ENCODE results near the gene TNF.
A peak's percentile ranks its signal among the peaks of the same experiment; 100 is the strongest.

Gene TNF

DNA sequence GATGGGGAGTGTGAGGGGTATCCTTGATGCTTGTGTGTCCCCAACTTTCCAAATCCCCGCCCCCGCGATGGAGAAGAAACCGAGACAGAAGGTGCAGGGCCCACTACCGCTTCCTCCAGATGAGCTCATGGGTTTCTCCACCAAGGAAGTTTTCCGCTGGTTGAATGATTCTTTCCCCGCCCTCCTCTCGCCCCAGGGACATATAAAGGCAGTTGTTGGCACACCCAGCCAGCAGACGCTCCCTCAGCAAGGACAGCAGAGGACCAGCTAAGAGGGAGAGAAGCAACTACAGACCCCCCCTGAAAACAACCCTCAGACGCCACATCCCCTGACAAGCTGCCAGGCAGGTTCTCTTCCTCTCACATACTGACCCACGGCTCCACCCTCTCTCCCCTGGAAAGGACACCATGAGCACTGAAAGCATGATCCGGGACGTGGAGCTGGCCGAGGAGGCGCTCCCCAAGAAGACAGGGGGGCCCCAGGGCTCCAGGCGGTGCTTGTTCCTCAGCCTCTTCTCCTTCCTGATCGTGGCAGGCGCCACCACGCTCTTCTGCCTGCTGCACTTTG lies at the start of gene TNF:
Gene TNF (plus strand): TSS at position 231 of the 567 bp plus-strand sequence. CDS start 177 bp downstream, at position 408.
- no peak for TF ChIP-seq GATA1 (IDR thresholded peaks at IDR 0.05; ENCODE audit: low read depth, low read length)
- TF ChIP-seq POLR2A (IDR thresholded peaks at IDR 0.05; ENCODE audit: low read length), result peak; percentile 40
- no peak for DNase-seq

- DNase-seq, result peak; percentile 17 to 53
- TF ChIP-seq GATA1 (IDR thresholded peaks at IDR 0.05; ENCODE audit: low read depth, low read length), result no peak
- no peak for TF ChIP-seq POLR2A (IDR thresholded peaks at IDR 0.05; ENCODE audit: low read length)
These were observed 49.3 kb upstream of the TNF start for GRCh38 chr6:31525932-31526591.

GRCh38 chr6:31528307-31528777 lies 47.0 kb upstream of the TNF start:
- no peak for DNase-seq
- no peak for TF ChIP-seq GATA1 (IDR thresholded peaks at IDR 0.05; ENCODE audit: low read depth, low read length)
- TF ChIP-seq POLR2A (IDR thresholded peaks at IDR 0.05; ENCODE audit: low read length), result no peak

DNA sequence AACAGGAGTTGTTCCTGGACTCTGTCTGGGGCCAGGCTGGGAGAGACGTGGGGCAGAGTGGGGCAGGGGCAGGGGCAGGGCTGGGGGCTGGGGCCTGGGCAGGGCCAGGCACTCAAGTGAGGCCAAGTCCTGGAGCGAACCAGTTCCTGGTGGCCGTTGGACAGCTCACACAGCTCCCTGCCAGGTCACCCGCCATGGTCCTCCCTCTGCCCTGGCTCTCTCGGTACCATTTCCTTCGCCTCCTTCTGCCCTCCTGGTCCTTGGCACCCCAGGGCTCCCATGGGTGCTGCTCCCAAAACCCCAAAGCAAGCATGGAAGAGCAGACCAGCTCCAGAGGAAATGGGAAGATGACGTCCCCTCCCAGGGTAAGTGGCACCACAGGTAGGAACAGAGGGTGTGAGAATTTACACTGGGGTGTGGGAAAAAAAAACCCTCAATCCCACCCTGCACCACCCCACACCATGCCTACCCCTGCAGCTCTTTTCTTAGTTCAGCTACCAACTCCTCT lies 46.5 kb upstream of the TNF start, which contains the start of gene MCCD1:
Gene MCCD1 (plus strand): TSS at position 142 of the 508 bp plus-strand sequence. CDS start 53 bp downstream, at position 195.
- TF ChIP-seq POLR2A (IDR thresholded peaks at IDR 0.05; ENCODE audit: low read length) (no peak), GATA1 (IDR thresholded peaks at IDR 0.05; ENCODE audit: low read depth, low read length) (no peak)
- no peak for DNase-seq

DNA sequence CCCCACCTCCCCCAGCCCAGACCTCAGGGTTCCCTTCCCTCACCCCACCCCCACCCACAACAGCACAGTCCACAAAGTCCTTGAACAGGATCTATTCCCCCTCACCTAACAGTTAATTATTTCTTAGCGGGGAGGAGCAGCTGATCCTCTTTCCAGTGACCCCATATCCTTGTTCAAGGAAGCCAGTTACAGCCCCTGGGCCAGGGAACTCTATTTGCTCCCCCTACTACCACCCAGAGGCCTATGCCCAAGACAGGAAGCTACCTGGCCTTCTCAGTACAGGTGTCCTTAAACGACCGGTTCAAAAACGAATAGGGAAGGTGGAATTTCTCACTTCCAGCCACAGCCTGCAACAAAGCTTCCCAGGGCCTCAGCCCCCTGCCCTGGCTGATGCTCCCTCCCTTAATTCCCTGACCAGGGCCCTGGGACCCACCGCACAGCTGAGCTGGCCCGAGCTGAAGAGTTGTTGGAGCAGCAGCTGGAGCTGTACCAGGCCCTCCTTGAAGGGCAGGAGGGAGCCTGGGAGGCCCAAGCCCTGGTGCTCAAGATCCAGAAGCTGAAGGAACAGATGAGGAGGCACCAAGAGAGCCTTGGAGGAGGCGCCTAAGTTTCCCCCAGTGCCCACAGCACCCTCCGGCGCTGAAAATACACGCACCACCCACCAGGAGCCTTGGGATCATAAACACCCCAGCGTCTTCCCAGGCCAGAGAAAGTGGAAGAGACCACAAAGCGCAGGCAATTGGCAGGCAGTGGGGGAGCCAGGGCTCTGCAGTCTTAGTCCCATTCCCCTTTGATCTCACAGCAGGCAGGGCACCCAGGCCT lies 45.8 kb upstream of the TNF start:
- no peak for DNase-seq
- TF ChIP-seq GATA1 (IDR thresholded peaks at IDR 0.05; ENCODE audit: low read depth, low read length), result no peak
- TF ChIP-seq POLR2A (IDR thresholded peaks at IDR 0.05; ENCODE audit: low read length), result peak; percentile 35

DNA sequence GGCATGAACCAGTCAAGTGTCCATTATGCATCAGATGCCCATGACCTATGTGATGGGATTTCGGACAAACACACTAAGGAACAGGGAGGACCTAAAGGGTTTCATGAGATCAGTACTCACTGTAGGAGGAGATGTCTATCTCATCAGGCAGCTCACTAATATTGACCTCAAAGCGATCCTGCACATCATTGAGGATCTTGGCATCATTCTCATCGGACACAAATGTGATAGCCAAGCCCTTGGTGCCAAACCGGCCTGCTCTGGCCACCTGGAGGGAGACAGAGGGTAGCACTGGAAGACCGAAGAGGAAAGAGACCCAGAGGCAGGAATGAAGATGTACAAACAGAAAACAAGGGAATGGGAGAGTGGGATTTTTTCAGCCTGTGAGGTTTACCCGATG lies 44.7 kb upstream of the TNF start:
- no peak for TF ChIP-seq POLR2A (IDR thresholded peaks at IDR 0.05; ENCODE audit: low read length)
- no peak for TF ChIP-seq GATA1 (IDR thresholded peaks at IDR 0.05; ENCODE audit: low read depth, low read length)
- no peak for DNase-seq

- TF ChIP-seq GATA1 (IDR thresholded peaks at IDR 0.05; ENCODE audit: low read depth, low read length) (no peak), POLR2A (IDR thresholded peaks at IDR 0.05; ENCODE audit: low read length) (no peak)
- no peak for DNase-seq
These were observed 44.2 kb upstream of the TNF start for GRCh38 chr6:31531162-31531561.

DNA sequence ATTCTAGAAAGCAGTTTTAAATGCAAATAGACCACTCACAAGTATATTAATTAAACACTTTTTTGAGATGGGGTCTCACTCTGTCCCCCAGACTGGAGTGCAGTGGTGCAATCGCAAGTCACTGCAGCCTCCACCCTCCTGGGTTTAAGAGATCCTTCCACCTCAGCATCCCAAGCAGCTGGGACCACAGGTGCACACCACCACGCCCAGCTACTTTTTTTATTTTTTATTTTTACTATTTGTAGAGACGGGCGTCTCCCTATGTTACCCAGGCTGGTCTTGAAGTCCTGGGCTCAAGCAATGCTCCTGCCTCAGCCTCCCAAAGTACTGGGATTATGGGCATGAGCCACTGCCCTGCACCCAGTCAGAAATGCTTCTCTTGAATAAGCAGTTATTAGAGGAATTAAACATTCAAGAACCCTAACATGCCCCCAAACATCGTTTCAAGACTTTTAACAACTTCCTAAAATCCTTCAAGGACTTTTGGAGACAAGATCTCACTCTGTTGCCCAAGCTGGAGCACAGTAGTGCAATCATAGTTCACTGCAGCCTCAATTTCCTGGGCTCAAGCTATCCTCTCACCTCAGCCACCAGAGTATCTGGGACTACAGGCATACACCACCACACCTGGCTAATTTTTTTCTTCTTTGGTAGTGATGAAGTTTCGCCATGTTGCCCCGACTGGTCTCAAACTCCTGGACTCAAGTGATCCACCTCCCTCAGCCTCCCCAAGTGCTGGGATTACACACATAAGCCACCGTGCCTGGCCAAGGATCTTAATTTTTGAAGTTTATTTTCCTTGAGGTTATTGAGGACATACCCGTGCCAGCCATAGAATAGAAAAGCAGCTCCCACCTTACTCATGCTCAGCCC lies 43.4 kb upstream of the TNF start:
- DNase-seq, result no peak
- no peak for TF ChIP-seq POLR2A (IDR thresholded peaks at IDR 0.05; ENCODE audit: low read length)
- TF ChIP-seq GATA1 (IDR thresholded peaks at IDR 0.05; ENCODE audit: low read depth, low read length), result no peak

GRCh38 chr6:31532644-31533454 lies 42.5 kb upstream of the TNF start:
- TF ChIP-seq GATA1 (IDR thresholded peaks at IDR 0.05; ENCODE audit: low read depth, low read length), result no peak
- TF ChIP-seq POLR2A (IDR thresholded peaks at IDR 0.05; ENCODE audit: low read length), result peak; percentile 11
- DNase-seq, result no peak

- DNase-seq, result no peak
- no peak for TF ChIP-seq POLR2A (IDR thresholded peaks at IDR 0.05; ENCODE audit: low read length)
- TF ChIP-seq GATA1 (IDR thresholded peaks at IDR 0.05; ENCODE audit: low read depth, low read length), result no peak
These were observed 41.9 kb upstream of the TNF start for GRCh38 chr6:31533455-31533841.

DNA sequence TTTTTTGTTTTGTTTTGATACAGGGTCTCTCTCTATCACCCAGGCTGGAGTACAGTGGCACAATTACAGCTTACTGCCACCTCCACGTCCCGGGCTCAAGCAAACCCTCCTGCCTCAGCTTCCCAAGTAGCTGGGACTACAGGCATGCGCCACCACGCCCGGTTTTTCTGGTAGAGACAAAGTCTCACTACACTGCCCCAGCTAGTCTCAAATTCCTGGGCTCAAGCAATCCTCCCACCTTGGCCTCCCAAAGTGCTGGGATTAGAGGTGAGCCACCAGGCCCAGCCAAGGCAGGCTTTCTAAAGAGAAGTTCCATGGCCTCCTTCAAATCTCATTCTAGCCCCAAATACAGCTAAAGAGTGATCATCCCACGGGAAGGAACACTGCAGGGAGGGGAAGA lies 41.4 kb upstream of the TNF start:
- no peak for DNase-seq
- no peak for TF ChIP-seq GATA1 (IDR thresholded peaks at IDR 0.05; ENCODE audit: low read depth, low read length)
- TF ChIP-seq POLR2A (IDR thresholded peaks at IDR 0.05; ENCODE audit: low read length), result no peak

DNA sequence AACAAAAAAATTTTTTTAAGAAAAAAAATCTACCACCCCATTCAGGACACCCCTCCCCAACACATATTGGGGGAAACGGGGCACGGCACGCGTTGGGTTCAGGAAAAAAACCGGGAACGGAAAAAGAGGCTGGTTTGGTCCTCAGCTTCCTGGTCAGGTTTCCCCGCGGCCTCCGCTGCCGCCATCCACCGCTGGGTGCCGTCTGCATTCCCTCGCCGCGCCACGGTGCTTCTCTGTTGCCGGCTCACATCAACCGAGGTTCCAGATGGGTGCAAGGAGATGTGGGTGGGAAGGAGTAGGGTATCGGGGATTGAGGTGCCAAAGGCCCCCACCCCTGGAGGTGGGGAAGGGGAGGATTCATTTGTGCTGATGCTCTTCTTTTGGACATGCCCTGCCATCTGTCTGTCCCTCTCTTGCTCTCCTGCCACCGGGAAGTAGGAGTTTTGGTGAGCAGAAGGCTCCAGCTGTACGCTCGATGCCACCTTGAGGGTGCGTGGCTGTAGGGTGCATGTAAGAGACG lies 40.8 kb upstream of the TNF start:
- no peak for TF ChIP-seq POLR2A (IDR thresholded peaks at IDR 0.05; ENCODE audit: low read length)
- TF ChIP-seq GATA1 (IDR thresholded peaks at IDR 0.05; ENCODE audit: low read depth, low read length), result no peak

More for the DNA sequence above, 40.8 kb upstream of the TNF start:
- DNase-seq, result no peak

Measured in erythroblast (primary cell).